Skin epidermis (tissue), 12 donors: Measurements from ENCODE around the gene SLC26A2.
A peak's percentile ranks its signal among the peaks of the same experiment; 100 is the strongest.
"Not testable (repeated sequence)": the region's sequence is repeated elsewhere in the genome, so short reads cannot be mapped to it uniquely, and the experiment has no call there.

Source experiments
- H3K27ac ChIP-seq, 21 experiments: fragments of 200-600 bp; sonication (generic) in 11 of 21; one replicate each; pipeline ENCODE4 v1.5.0; 2020; ENCODE audit warnings: mild to moderate bottlenecking in 3 of 21, inconsistent platforms in 2 of 21, moderate library complexity in 2 of 21
- H3K4me3 ChIP-seq, 7 experiments: fragments of 200-600 bp; sonication (generic) in 2 of 7; one replicate each; pipeline ENCODE4 v1.5.0; 2020; ENCODE audit warnings: inconsistent platforms in 2 of 7, mild to moderate bottlenecking in 2 of 7, moderate library complexity in 1 of 7

Gene SLC26A2

DNA sequence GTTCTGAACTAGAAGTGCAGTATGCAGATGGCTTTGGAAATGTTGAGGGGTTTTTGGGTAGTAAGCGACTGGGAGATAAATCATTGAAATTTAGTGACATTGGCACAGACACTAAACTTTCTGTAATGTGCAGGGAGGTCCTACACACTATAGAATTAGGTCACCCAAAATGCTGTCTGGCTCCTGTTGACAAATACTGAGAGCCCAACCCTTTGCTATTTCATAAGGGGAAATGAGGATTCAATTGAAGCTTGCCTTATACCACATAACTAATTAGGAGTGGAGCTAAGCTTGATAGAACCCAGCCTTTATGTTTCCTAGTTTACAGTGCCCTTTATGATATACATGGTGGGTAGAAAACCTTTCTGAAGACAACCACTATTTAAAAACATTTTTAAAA, 62.6 kb downstream of the SLC26A2 start:
- Histone ChIP-seq H3K27ac (peak overlapping the region in 6 of 21 experiments; percentile 24 to 69 (median 60)), H3K4me3 (no peak overlapping the region)

DNA sequence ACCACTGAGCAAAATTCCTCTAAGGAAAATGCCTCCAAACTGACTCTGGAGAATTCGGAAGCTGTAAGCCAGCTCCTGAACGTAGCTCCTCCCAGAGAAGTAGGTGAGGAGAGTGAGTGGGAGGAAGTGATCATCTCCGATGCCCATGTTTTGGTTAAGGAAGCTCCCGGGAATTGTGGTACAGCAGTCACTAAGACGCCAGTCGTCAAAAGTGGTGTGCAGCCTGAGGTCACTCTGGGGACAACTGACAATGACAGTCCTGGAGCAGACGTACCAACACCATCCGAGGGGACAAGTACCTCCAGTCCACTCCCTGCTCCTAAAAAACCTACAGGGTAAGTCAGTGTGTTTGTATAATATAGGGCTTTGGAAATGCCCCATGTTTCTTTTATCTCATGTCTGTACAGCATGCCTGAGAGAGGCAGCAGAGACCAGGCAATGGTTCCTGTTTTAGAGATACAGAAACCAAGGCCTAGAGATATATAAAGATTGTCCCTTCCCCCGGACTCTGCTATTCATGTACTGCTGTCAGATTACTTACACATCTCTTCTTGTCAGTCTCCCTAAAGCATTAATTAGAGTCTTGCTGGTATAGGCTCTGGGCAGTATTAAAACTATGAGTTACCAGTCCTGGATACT, 63.9 kb downstream of the SLC26A2 start:
- Histone ChIP-seq H3K27ac (peak overlapping the region in 2 of 21 experiments; percentile 9 to 47), H3K4me3 (no peak overlapping the region)

DNA sequence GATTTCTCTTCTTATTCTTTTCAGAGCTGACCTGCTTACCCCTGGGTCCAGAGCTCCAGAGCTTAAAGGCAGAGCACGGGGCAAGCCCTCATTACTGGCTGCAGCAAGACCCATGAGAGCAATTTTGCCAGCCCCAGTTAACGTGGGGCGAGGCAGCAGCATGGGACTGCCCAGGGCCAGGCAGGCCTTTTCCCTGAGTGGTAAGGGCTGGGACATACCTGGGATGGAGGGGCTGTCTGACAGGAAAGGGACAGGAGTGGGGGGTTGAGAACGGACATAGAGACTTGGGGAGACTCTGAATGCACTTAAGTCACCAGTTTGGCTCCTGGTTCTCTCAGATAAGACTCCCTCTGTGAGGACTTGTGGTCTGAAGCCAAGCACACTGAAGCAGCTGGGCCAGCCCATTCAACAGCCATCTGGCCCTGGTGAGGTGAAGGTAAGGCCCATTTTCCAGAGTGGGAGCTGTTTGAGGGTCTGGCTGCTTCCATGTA, 66.2 kb downstream of the SLC26A2 start:
- no peak overlapping the region for H3K4me3 ChIP-seq
- H3K27ac ChIP-seq = no peak overlapping the region

DNA sequence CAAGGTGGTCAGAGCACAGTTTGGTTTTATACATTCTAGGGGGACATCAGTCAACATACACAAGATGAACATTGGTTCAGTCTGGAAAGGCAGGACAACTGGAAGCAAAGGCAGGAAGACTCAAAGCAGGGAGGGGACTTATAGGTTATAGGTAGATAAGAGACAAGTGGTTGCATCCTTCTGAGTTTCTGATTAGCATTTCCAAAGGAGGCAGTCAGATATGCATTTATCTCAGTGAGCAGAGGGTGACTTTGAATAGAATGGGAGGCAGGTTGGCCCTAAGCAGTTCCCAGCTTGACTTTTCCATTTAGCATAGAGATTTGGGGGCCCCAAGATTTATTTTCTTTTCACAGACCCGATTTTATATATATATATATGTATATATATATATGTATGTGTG, 67.5 kb downstream of the SLC26A2 start:
- not testable (repeated sequence) for H3K4me3 ChIP-seq, H3K27ac ChIP-seq

DNA sequence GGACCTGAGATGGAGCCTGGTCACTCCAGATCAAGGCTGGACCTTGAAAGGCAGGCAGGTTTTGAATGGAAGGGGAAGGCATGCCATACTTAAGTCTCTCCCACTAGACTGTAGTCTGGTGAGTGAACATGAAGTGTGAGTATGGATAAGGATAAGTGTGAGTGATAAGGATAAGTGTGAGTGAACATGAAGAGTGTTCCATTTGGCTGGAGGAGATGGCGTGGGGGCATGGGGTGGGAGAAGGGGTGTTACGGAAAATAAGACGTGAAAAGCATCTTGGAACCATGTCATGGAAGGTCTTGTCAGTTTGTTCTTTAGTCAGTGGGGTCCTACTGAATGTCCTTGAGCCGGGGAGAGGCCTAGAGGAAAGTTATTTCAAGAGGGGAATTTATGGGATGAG, 72.8 kb downstream of the SLC26A2 start:
- no peak overlapping the region for H3K4me3 ChIP-seq
- peak overlapping the region in 1 of 21 experiments; percentile 32 for H3K27ac ChIP-seq

DNA sequence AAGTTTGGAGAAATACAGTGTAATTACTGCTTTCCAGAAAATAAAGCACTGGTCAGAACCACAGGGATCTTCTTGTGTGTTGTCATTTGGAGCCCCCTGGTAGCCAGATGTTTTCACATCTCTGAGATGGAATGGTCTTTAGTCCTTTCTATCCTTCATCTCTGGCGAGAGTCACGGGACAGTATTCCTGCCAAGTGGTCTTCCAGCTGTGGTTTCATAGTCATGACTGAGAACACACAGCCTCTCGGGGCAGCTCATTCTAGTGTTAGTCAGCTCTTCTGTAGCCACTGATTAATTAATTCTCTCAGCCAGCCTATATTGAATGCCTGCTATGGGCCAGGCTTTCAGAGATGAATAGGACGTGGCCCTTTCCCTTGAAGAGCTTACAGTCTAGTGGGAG, 74.1 kb downstream of the SLC26A2 start:
- H3K4me3 ChIP-seq = no peak overlapping the region
- peak overlapping the region in 3 of 21 experiments; percentile 11 to 44 (median 42) for H3K27ac ChIP-seq

DNA sequence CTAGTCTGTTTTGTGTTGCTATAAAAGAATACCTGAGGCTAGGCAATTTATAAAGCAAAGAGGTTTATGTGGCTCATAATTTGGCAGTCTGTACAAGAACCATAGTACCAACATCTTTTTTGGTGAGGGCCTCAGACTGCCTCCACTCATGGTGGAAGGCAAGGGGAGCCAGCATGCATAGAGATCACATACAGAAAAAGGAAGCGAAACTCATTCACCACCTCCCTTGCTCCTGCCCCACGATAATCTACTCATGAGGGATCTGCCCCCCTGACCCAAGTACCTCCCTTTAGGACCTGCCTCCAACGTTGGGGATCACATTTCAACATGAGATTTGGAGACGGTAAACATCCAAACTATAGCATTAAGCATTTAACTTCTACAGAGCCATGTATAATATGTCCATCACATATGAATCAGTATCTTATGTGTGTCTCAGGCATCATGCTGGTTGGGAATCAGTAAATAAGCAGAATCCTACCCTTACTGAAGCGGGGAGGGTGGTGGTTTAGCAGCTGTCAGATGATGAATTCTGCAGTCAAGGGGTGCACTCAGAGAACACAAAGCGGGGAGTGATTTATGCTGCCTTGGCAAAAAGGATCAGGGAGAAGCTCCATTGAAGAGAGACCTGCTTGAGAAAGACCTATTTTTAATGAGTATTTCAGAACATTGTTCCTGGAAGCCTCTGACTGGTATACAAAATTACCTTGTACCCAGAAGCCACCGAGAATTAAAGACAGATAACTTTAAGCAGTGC, 74.8 kb downstream of the SLC26A2 start:
- peak overlapping the region in 4 of 21 experiments; percentile 11 to 67 (median 43) for H3K27ac ChIP-seq
- no peak overlapping the region for H3K4me3 ChIP-seq

DNA sequence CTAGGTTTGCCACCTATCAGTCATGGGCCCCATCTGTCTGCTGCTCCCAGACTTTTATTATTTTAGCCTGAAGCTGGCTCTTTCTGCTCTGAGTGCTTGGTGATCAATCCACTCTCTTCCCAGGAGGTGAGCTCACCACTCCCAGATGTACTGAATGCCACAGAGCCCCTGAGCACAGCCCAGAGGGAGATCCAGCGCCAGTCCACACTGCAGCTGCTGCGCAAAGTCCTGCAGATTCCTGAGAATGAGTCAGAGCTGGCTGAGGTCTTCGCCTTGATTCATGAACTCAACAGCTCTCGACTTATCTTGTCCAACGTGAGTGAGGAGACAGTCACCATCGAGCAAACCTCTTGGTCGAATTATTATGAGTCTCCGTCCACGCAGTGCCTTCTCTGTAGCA, 76.0 kb downstream of the SLC26A2 start:
- Histone ChIP-seq H3K4me3 (no peak overlapping the region), H3K27ac (peak overlapping the region in 2 of 21 experiments; percentile 42 to 67)
